ENCODE results near the gene WBP2NL.
"Not testable (repeated sequence)": the region's sequence is repeated elsewhere in the genome, so short reads cannot be mapped to it uniquely, and the experiment has no call there.

WBP2NL gene

DNA sequence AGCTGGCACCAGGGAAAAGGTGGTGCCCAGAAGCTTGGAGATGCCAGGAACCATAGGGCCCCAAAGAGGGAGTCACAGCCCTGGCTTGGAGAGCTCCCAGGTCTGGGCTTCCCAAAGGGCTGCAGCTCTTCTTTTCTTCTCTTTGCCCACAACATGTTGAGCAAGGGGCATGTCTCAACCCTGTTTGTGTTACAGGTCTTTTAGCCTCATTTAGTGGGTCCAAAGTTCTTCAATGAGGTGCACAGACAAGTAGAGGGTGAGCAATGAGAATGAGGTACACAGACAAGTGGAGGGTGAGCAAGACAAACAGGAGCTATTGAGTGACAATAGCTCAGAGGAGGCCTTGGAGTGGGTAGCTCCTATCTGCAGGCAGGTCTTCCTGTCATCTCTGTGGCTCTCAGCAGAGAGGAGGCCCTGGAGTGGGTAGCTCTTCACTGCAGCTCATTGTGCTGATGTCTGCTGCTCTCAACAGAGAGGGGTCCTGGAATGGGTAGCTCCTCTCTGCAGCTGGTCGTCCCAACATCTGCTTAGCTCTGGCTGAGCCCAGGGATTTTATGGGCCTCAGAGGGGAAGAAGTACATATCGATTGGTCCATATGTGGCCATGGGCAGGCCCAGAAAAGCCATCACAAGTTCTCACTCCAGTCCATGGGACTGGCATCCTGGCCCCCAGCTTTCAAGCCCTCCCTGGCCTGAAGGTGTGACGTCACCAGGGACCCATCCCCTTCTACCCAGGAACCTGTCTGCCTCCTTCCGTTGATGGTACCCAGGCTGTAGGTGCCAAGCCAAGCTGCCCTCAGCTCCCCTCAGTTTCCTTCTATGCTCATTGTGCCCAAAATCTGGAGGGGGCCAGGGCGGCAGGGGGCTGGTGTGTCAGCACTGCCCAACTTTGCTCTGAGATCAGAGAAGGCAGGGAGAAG lies 34.9 kb downstream of the WBP2NL start:
- no peak for DNase-seq (ENCODE audit: low read depth, low spot score)

DNA sequence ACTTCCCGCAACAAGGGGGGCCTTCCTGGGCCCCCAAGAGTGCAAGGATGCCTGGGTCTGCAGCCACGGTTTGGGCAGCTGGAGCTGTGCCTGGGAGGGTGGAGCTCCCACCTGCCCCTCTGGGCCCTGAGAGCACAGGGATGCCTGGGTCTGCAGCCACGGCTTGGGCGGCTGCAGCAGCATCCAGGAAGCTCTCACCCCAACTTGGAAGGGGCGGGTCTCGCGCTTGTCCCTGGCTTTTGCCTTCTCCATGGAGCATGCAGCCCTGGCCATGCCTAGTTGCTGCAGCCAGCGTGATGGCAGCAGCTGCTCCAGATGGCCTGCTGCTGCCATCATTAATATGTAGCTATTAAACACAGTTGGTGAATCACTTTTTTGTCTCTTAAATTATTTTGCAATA lies 36.7 kb downstream of the WBP2NL start:
- no peak for DNase-seq (ENCODE audit: low read depth, low spot score)

DNA sequence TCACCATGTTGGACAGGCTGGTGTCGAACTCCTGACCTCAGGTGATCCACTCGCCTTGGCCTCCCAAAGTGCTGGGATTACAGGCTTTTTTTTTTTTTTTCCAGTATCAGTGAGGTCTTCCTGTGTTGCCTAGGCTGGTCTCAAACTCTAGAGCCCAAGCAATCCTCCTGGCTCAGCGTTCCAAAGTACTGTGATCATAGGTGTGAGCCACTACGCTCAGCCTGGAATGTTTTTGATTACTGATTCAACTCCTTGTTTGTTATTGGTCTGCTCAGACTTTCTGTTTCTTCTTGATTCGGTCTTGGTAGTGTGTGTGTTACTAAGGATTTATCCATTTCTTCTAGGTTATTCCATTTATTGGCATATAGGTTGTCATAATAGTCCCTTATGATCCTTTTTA lies 40.7 kb downstream of the WBP2NL start:
- DNase-seq (ENCODE audit: low read depth, low spot score), result no peak

DNA sequence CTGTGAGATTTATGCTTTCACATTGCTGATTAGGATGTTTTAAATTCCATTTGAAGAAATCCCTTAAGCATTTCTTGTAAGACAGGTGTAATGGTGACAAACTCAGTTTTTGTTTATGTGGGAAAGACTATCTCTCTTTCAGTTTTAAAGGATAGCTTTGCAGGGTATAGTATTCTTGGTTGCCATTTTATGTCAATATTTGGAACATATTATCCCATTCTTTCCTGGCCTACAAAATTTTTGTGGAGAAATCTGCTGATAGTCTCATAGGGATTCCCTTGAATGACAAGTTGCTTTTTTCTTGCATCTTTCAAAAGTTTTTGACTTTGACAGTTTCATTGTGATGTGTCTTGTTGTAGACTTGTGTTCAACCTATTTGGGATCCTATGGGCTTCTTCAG lies 43.2 kb downstream of the WBP2NL start:
- no peak for DNase-seq (ENCODE audit: low read depth, low spot score)

DNA sequence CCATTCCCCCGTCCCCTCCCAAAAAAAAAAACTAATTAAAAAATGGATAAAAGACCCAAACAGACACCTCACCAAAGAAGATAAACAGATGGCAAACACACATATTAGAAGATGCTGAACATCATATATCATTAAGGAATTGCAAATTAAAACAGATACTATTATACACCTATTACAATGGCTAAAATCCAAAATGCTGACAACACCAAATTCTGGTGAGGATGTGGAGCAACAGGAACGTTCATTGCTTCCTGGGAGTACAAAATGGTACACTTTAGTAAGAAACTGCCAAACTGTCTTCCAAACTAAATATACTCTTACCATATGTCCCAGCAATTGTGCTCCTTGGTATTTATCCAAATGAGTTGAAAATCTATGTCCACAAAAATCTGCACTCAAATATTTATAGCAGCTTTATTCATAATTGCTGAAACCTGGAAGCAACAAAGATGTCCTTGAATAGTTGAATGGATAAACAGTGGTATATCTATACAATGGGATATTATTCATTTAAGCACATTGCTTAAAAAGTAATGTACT lies 52.1 kb downstream of the WBP2NL start:
- no peak for DNase-seq (ENCODE audit: low read depth, low spot score)

DNA sequence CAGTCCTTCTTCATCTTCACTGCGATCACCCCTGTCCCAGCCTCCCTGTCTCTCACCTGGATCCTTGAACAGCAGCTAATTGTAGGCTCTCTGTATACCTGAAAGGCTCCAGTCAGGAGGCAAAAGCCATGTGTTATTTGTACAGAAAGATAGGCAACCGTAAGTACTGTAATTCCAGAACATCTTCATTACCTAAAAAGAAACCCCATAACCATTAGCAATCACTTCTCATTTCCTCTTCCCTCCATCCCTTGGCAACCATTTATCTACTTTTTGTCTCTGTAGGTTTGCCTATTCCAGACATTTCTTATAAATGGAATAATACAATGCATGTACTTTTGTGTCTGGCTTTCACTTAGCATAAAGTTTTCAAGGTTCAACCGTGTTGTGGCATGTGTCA lies 54.2 kb downstream of the WBP2NL start:
- no peak for DNase-seq (ENCODE audit: low read depth, low spot score)

DNA sequence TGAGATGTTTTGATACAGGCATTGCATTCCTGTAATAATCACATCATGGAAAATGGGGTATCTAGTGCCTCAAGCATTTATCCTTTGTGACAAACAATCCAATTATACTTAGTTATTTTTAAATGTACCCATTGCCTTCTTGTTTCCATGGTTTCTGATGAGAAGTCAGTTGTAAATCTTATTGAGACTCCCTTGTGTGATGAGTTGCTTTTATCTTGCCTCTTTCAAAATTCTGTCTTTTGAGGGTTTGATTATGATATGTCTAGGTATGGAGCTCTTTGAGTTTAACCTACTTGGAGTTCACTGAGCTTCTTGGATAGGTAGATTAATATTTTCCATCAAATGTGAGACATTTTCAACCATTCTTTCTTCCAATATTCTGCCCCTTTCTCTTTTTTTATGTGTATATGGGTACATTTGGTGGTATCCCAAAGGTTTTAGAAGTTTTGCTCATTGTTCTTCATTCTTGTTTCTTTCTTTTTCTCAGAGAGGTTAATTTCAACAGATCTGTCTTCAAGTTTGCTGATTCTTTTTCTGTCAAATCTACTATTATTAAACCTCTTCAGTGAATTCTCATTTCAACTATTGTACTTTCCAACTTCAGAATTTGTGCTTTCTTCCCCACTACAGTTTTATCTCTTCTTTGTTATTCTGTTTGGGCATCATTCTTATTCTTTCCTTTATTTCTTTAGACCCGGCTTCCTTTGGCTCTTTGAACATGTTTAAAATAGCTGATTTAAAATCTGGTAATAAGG lies 58.3 kb downstream of the WBP2NL start:
- no peak for DNase-seq (ENCODE audit: low read depth, low spot score)

DNA sequence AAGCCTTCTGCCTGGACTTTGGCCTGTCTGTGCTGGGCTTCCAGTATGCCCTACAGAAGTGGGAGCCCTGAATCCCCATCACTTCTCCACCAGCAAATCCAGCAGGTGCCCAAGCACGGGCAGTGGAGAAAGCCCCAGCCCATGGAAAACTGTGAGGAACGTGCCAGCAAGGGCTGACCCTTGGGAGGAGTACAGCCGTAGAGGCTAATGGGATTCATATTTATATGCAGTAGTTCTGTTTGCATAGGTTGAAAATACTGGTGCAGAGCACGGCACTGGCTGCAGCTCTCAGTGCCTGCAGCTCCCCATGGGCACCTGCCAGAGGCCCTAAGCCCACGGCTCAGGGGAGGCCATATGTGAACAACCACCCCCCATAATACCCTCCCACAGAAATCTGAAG lies 61.9 kb downstream of the WBP2NL start:
- no peak for DNase-seq (ENCODE audit: low read depth, low spot score)

DNA sequence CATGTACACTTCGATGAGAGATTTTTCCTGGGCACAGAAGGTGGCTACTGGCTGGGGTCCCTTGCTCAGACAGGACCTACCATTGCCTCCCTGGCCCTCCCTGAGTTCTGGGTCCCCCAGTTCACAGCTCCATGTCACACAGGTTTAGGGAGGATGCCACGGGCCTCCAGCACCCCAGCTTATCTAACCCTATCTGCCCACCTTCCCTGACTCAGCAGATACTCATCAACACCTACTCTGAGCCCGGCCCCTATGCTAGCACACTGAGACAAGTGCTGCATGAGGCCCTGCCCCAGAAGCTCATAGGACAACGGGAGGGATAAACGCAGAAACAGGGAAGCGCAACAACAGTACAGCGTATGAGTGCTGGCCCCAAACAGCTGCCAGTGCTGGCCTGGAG lies 62.5 kb downstream of the WBP2NL start:
- no peak for DNase-seq (ENCODE audit: low read depth, low spot score)

DNA sequence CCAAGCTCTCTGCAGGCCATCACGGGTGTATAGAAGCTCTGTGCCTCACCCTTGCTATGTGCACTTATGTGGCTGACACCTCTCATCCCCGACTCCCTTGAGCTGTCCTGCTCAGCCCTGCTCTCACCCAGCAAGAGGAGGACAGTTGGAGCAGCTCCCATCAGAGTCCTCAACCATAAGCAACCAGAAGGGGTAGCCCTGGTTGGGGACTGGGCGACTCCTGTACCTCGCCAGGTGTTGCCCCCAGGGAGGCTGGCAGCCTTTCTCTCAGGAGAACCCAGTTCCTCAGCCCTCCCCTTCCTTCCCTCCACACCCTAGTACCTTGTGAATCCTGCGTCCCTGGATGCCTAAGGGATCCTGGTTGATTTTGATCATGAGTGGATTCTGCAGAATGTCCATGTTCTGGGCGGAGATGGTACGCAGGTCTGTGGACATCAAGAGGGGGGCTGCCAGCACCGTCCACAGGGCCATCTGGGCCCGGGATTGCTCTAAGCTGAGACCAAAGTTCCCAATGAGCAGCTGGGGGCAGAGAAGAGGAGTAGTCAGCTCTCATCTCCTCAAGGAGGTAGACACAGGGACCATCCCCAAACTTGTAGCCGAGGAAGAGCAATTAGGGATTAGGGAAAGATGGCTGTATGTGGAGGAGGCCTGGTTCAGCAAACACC lies 64.0 kb downstream of the WBP2NL start:
- no peak for DNase-seq (ENCODE audit: low read depth, low spot score)

DNA sequence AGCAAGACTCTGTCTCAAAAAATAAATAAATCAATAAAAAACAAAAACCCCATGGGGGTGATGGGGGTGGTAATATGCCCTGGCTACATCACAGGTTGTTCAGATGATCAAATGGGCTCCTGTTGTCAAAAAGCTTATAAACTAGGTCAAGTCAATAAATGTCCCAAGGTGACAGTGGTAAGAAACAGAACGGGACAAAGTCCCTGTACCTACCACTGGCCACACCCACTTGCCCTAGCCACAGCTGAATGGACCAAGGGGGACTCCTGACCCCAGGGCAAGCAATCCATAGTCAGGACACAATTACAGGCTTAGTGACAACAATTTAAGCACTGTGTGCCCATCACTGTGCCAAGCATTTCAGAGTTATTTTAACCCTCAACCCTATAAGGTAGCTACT lies 66.0 kb downstream of the WBP2NL start:
- DNase-seq (ENCODE audit: low read depth, low spot score), result no peak

DNA sequence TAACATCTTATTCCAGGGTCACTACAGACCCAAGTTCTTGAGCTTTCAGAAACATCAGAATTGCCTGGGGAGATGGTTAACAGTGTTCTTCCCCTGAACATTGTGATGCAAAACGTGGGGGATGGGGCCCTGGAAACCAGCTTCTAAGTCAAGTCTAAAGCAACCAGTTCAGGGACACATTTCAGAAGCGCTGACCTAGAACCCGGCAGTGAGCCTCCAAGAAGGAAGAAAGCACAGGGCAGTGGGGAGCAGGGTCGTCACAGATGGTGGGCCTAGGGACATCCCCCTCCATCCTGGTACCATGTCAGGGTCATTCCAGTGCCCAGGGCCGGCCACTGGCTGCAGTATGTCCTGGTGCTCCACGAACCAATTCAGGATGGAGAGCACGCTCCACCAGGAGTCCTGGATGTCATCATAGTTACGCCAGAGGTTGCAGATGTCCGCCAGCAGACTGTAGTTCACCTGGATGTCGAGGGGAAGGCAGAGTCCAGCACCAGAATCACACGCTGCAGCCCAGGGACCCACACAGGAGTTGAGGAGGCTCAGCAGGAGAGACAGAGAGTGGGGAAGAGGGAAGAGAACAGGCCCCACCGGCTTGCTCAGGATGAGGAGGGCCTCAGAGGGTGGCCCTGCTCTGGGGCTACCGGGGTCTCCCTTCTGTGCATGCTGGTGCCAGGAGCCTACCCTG lies 67.0 kb downstream of the WBP2NL start:
- DNase-seq (ENCODE audit: low read depth, low spot score), result no peak

DNA sequence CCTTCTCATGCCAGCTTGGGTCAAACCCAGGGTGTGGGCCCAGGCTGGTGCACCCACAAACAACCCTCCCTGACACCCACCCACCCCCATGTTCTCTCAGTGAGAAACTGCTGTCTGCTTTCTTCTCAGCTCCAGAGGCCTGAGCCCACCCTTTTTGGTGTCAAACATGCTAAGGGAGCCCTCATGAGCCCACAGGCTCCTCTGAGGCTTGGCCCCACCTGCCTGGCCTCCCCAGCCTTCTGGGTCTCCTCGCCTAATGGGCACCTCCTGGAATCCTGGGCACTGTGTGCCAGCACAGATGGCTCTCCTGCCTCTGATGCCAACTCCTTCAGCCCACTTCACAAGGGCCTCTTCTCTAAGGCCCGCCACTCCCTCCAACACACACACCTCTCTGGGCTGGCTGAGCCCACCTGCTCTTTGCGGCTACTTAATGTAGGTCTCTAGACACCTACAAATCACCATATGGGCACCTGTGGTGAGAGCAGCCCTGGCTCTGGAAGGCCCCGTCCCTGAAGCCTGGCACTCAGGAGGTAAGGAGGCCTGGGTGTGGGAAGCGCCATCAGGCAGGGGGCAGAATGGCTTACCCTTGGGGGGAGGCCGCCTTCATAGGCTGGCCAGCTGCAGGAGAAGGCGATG lies 67.7 kb downstream of the WBP2NL start:
- DNase-seq (ENCODE audit: low read depth, low spot score), result no peak

DNA sequence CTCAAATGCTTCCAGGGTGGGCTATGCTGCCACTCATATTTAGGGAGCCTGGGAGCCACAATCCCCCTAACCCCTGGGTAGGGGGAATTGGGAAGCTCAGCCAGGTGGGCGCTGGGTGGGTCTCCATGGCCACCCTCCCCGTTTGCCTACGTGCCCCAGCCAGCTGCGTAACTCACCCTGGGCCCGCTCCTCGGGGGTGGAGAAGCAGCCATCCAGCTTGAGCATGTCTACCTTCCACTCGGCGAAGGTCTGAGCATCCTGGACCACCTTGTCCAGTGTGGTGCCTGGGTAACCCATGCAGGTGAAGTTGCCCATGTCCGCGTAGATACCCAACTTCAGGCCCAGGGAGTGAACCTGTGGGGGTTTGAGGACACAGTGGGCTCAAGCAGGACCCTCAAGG lies 68.3 kb downstream of the WBP2NL start:
- no peak for DNase-seq (ENCODE audit: low read depth, low spot score)

DNA sequence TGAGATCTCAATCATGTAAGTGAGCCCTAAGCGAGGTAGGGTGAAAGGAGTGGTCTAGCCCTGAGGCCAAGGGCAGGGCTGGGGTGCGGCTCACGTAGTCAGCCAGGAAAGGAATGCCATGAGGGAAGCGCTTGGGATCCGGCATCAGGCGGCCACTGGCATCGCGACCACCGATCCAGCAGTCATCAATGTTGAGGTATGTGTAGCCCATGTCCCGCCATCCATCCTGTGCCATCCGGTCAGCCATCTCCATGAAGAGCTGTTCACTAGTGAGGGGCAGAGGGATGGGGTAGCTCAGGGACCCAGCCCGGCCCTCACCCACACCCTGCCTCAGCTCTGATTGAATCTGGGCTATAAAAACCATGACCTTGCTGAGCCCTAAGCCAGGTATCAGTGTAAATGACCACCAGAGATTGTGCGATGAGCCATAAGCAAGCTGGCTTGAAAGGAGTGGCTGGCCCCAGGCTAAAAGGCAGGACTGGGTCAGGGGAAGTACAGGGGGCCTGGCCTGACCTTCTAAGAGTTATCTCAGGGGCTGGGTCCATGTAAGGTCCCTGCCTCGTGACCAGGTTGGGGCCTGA lies 69.2 kb downstream of the WBP2NL start:
- DNase-seq (ENCODE audit: low read depth, low spot score), result no peak

DNA sequence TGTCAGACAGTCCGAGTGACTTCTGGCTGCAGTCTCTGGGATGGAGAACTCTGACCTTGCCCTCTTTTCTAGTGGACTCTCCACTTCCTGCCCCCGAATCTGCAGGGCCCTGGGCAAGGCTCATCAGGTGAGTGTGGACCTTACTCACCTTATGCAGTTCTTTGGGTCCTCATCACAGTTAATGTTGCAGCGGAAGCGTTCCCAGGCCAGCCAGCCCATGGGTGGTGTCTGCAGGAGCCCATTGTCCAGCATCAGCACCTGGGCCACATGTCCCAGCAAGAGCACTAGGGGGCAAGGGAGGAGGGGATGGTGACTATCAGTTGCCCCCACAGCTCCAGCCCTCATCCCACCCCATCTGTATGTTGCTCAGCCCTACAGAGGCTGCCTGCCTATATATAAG lies 69.7 kb downstream of the WBP2NL start:
- DNase-seq (ENCODE audit: low read depth, low spot score), result no peak

DNA sequence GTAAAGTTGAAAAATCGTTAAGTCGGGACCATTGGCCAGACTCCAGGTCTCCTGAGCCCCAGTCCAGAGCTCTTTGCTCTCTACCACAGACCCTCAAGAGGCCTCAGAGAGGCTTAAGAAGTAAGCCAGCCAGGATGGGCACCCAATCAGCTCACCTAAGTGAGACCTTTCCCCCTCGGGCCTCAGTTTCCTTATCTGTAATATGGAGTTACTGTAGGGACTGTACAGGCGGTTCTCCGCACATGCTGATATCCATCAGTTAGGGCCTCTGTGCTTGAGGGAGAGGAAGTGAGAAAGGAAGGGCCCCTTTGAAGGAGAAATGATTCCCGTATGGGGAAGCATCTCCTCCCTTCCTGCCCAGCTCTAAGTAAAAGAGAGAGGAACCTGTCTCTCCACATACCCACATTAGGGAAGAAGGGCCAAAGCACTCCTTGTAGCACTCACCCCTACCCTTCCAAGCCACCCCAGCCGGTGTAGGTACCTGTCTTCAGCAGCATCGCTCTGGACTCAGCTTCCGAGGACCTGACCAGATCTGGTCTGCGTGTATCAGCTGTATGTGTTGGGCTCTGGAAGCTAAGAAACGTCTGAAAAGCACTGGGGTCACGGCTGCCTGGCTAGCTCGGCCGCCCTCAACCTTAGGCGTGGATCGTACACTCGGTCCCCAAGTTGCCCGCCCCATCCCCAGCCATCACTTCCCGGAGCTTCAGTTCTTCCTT lies 71.4 kb downstream of the WBP2NL start:
- no peak for DNase-seq (ENCODE audit: low read depth, low spot score)

DNA sequence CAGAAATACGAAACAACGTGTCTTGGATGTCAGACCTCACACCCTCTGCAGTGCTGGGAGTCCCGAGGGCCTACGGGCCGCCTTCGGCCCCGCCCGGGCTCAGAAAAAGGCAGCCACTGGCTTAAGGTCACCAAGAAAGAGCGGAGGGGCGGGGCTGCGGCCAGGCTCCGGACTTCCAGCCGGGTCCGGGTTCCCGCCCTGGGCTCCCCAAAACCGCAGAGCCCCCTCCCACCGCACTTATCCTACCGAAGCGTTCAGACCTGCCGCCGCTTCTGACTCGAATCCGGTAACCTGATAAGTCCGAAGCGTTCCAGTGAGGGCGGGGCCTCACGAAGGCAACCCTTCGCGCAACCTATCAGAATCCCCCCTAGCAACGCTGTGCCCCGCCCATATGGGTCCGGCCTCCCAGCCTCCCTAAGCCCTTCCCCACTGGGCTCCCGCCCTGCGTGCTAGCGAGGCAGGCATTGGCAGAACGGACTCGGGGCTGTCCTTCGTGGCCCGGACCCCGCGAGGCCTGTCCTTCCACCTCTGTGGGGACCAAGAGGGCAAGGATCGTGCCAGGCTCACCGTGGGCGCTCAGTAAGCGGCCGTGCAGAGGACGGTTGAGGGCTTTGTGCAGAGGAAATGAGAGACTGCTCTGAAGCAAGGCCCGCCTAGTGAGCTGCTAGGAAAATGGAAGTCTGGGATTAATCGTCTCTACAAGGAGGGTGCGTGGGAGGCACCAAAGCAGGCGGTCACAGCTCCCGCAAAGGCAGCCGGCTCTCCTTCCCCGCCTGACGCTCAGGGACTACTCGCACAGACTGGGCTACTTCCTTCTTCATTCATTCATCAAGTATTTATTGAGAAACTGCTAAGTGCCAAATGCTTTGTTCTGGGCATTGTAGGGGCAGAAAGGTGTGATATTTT lies 72.2 kb downstream of the WBP2NL start, which contains the start of gene NAGA:
NAGA (minus strand) TSS at position 296 of the 906 bp plus-strand sequence. CDS start 515 bp downstream, outside the sequence.
- peak; percentile 87 for DNase-seq (ENCODE audit: low read depth, low spot score)

DNA sequence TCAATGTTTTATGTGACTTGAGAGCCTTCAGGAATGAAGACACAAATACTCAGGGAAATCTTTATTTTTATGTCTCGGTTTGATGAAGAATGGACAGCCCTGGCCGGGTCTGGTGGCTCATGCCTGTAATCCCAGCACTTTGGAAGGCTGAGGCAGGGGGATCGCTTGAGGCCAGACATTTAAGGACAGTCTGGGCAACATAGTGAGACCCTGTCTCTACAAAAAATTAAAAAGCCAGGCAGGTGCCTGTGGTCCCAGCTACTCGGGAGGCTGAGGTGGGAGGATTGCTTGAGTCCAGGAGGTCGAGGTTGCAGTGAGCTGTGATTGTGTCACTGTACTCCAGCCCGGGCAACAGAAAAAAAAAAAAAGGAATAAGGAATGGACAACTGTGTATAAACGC lies 72.9 kb downstream of the WBP2NL start:
- not testable (repeated sequence) for DNase-seq (ENCODE audit: low read depth, low spot score)

Measured in brain pericyte (primary cell).